ENCODE data around the gene EEFSEC.

The EEFSEC gene

DNA sequence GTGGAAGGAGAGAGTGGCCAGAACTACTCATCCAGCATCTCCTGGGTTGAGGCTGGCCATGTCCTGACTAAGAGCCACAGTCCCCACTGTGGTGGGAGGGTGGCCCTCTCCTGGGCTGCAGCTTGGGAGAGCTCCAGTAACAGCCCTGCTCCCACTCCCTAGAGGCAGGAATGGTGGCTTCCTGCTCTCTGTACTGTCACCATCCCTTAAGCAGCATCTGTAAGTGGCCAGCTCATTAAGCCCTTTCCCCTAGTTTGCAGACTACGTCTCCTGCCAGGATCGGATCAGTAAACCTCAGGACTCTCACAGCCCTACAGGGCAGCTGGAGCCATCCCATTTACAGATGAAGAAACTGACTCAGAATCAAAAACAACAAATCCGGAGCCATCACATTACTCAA lies 282.9 kb downstream of the EEFSEC start:
- Histone ChIP-seq H3K79me2 (ENCODE audit: low read length) (no peaks in the 10 kb centered on the region), H4K20me1 (ENCODE audit: insufficient read depth, low read length) (no peaks in the 10 kb centered on the region), H2AFZ (ENCODE audit: low read depth, low read length) (no peak overlapping the region), H3K9me3 (ENCODE audit: insufficient read depth, low read length) (no peaks in the 10 kb centered on the region), H3K4me3 (ENCODE audit: low read length) (no peak overlapping the region), H3K27ac (ENCODE audit: low read length) (no peak overlapping the region), H3K4me2 (ENCODE audit: low read length) (no peak overlapping the region), H3K4me1 (ENCODE audit: low read length) (no peaks in the 10 kb centered on the region), H3K36me3 (replicated peaks; ENCODE audit: low read depth, low read length) (no peaks in the 10 kb centered on the region), H3K27me3 (ENCODE audit: low read depth, low read length) (peaks cover 7% of the 10 kb centered on the region; the same call in 1 of the 2 replicates), H3K9ac (ENCODE audit: low read length) (no peak overlapping the region)
- no peak for TF ChIP-seq EZH2phosphoT487 (IDR thresholded peaks at IDR 0.05; ENCODE audit: low read depth)
- TF ChIP-seq, protein P1, sequence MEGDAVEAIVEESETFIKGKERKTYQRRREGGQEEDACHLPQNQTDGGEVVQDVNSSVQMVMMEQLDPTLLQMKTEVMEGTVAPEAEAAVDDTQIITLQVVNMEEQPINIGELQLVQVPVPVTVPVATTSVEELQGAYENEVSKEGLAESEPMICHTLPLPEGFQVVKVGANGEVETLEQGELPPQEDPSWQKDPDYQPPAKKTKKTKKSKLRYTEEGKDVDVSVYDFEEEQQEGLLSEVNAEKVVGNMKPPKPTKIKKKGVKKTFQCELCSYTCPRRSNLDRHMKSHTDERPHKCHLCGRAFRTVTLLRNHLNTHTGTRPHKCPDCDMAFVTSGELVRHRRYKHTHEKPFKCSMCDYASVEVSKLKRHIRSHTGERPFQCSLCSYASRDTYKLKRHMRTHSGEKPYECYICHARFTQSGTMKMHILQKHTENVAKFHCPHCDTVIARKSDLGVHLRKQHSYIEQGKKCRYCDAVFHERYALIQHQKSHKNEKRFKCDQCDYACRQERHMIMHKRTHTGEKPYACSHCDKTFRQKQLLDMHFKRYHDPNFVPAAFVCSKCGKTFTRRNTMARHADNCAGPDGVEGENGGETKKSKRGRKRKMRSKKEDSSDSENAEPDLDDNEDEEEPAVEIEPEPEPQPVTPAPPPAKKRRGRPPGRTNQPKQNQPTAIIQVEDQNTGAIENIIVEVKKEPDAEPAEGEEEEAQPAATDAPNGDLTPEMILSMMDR (IDR thresholded peaks at IDR 0.05; ENCODE audit: low read depth, low read length), result no peak

DNA sequence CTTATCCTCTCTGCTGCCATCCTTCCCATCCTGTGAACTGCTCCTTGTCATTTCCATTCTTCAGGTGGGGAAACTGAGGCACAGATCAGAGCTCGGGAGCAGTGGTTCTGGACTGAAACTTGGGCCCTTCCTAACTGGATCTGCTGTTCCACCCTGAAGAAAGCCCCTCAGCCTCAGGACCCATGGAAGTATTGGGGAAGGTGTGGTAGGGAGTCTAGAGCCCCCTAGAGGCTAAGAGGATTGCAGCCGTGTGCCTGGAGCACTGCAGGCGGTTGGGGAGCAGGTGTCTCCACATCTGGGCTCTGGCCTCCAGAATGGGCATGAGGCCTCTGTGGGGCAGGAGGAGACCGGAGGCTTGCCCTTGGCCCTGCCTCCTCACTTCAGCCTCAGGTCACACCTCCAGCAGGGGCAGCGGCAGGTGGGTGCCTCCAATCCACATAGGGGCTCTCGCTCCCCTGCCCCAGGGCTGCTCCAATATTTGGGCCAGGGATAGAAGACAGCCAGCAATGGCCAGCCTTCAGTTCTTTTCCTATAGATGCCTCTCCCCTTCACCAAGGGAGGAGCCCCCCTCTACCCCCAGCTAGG lies 285.3 kb downstream of the EEFSEC start:
- Histone ChIP-seq H3K4me2 (ENCODE audit: low read length) (no peak overlapping the region), H2AFZ (ENCODE audit: low read depth, low read length) (no peak overlapping the region), H3K9ac (ENCODE audit: low read length) (no peak overlapping the region), H3K4me1 (ENCODE audit: low read length) (no peaks in the 10 kb centered on the region), H3K4me3 (ENCODE audit: low read length) (no peak overlapping the region), H3K36me3 (replicated peaks; ENCODE audit: low read depth, low read length) (no peaks in the 10 kb centered on the region), H3K79me2 (ENCODE audit: low read length) (no peaks in the 10 kb centered on the region), H4K20me1 (ENCODE audit: insufficient read depth, low read length) (no peaks in the 10 kb centered on the region), H3K9me3 (ENCODE audit: insufficient read depth, low read length) (no peaks in the 10 kb centered on the region), H3K27me3 (ENCODE audit: low read depth, low read length) (peaks cover 7% of the 10 kb centered on the region; the same call in 1 of the 2 replicates), H3K27ac (ENCODE audit: low read length) (no peak overlapping the region)
- no peak for TF ChIP-seq EZH2phosphoT487 (IDR thresholded peaks at IDR 0.05; ENCODE audit: low read depth)
- TF ChIP-seq, protein P1 (IDR thresholded peaks at IDR 0.05; ENCODE audit: low read depth, low read length), result peak; percentile 48

- H4K20me1 ChIP-seq (ENCODE audit: insufficient read depth, low read length), result no peaks in the 10 kb centered on the region
- H3K27ac ChIP-seq (ENCODE audit: low read length), result no peak overlapping the region
- no peaks in the 10 kb centered on the region for H3K36me3 ChIP-seq (replicated peaks; ENCODE audit: low read depth, low read length)
- no peak overlapping the region for H3K9ac ChIP-seq (ENCODE audit: low read length)
- no peak overlapping the region for H3K4me2 ChIP-seq (ENCODE audit: low read length)
- no peaks in the 10 kb centered on the region for H3K4me1 ChIP-seq (ENCODE audit: low read length)
- H2AFZ ChIP-seq (ENCODE audit: low read depth, low read length), result no peak overlapping the region
- H3K9me3 ChIP-seq (ENCODE audit: insufficient read depth, low read length), result no peaks in the 10 kb centered on the region
- no peak overlapping the region for H3K4me3 ChIP-seq (ENCODE audit: low read length)
- H3K79me2 ChIP-seq (ENCODE audit: low read length), result no peaks in the 10 kb centered on the region
- H3K27me3 ChIP-seq (ENCODE audit: low read depth, low read length), result peaks cover 7% of the 10 kb centered on the region; the same call in 1 of the 2 replicates
- TF ChIP-seq, protein P1 (IDR thresholded peaks at IDR 0.05; ENCODE audit: low read depth, low read length), result no peak
- TF ChIP-seq EZH2phosphoT487 (IDR thresholded peaks at IDR 0.05; ENCODE audit: low read depth), result no peak
Observed at GRCh38 chr3:128439226-128439625, 285.9 kb downstream of the EEFSEC start.

- H3K9me3 ChIP-seq (ENCODE audit: insufficient read depth, low read length), result no peaks in the 10 kb centered on the region
- H4K20me1 ChIP-seq (ENCODE audit: insufficient read depth, low read length), result no peaks in the 10 kb centered on the region
- H3K4me3 ChIP-seq (ENCODE audit: low read length), result no peak overlapping the region
- H3K4me1 ChIP-seq (ENCODE audit: low read length), result peaks cover 3% of the 10 kb centered on the region
- no peak overlapping the region for H3K9ac ChIP-seq (ENCODE audit: low read length)
- H3K27ac ChIP-seq (ENCODE audit: low read length), result no peak overlapping the region
- H2AFZ ChIP-seq (ENCODE audit: low read depth, low read length), result no peak overlapping the region
- H3K79me2 ChIP-seq (ENCODE audit: low read length), result no peaks in the 10 kb centered on the region
- H3K4me2 ChIP-seq (ENCODE audit: low read length), result no peak overlapping the region
- peaks cover 7% of the 10 kb centered on the region; the same call in 1 of the 2 replicates for H3K27me3 ChIP-seq (ENCODE audit: low read depth, low read length)
- no peak for TF ChIP-seq EZH2phosphoT487 (IDR thresholded peaks at IDR 0.05; ENCODE audit: low read depth)
- TF ChIP-seq, protein P1 (IDR thresholded peaks at IDR 0.05; ENCODE audit: low read depth, low read length), result no peak
- H3K36me3 ChIP-seq (replicated peaks; ENCODE audit: low read depth, low read length), result no peaks in the 10 kb centered on the region
Observed at GRCh38 chr3:128442070-128442469, 288.8 kb downstream of the EEFSEC start.

Data from OCI-LY3 (cell line).